ENCODE data around the gene BEND3.

The BEND3 gene

DNA sequence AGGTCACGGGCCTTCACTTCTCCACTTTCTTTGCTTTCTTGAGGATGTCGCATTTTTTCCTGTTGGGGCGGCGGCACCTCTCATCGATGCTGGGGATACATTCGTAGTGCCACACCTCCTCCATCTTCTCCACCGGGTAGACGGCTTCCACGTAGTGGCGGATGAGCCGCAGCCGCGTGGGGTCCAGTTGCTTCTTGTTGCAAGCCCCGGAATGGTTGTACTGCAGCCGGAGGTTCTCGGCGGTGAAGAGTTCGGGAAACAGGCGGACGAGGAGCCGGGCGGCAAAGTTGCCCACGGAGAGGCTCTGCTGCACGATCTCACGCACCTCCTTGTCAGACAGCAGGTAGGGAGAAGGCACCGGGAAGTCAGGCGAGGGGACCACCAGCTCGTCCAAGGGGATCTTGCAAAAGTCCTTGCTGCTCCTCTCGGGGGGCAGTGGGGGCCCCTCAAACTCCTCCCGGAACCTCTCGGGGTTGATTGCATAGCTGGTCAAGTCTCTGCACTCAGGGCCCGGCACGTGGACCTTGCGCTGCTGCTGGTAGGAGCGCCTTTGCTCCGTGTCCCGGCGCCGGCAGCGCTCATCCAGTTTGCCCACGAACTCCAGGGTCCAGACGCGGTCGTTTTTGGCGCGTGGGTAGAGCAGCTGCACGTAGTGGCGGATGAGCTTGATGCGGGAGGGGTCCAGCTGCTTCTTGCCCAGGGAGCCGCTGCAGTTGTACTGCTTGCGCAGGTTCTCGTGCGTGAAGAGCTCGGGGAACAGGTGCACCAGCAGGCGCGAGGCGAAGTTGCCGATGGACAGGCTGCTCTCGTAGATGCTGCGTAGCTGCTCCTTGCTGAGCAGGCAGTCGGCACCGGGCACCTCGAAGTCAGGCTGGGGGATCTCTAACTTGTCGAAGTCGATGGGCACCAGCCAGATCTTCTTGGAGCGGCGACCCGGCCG lies 46.4 kb downstream of the BEND3 start:
- no peaks in the 10 kb centered on the region for H3K36me3 ChIP-seq
- no peaks in the 10 kb centered on the region for H3K27me3 ChIP-seq
- H3K4me1 ChIP-seq (ENCODE audit: control insufficient read depth in 1 of 2, insufficient read depth in 1 of 2, low read depth in 1 of 2, low read length in 1 of 2): peaks cover 7 to 13% of the 10 kb centered on the region in 2 experiments
- H3K27ac ChIP-seq: no peak overlapping the region
- H3K4me3 ChIP-seq (ENCODE audit: low read depth in 1 of 2, low read length in 1 of 2): no peak overlapping the region
- TF ChIP-seq, protein P1, sequence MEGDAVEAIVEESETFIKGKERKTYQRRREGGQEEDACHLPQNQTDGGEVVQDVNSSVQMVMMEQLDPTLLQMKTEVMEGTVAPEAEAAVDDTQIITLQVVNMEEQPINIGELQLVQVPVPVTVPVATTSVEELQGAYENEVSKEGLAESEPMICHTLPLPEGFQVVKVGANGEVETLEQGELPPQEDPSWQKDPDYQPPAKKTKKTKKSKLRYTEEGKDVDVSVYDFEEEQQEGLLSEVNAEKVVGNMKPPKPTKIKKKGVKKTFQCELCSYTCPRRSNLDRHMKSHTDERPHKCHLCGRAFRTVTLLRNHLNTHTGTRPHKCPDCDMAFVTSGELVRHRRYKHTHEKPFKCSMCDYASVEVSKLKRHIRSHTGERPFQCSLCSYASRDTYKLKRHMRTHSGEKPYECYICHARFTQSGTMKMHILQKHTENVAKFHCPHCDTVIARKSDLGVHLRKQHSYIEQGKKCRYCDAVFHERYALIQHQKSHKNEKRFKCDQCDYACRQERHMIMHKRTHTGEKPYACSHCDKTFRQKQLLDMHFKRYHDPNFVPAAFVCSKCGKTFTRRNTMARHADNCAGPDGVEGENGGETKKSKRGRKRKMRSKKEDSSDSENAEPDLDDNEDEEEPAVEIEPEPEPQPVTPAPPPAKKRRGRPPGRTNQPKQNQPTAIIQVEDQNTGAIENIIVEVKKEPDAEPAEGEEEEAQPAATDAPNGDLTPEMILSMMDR (IDR thresholded peaks at IDR 0.05): no peak
- no peaks in the 10 kb centered on the region for H3K9me3 ChIP-seq

DNA sequence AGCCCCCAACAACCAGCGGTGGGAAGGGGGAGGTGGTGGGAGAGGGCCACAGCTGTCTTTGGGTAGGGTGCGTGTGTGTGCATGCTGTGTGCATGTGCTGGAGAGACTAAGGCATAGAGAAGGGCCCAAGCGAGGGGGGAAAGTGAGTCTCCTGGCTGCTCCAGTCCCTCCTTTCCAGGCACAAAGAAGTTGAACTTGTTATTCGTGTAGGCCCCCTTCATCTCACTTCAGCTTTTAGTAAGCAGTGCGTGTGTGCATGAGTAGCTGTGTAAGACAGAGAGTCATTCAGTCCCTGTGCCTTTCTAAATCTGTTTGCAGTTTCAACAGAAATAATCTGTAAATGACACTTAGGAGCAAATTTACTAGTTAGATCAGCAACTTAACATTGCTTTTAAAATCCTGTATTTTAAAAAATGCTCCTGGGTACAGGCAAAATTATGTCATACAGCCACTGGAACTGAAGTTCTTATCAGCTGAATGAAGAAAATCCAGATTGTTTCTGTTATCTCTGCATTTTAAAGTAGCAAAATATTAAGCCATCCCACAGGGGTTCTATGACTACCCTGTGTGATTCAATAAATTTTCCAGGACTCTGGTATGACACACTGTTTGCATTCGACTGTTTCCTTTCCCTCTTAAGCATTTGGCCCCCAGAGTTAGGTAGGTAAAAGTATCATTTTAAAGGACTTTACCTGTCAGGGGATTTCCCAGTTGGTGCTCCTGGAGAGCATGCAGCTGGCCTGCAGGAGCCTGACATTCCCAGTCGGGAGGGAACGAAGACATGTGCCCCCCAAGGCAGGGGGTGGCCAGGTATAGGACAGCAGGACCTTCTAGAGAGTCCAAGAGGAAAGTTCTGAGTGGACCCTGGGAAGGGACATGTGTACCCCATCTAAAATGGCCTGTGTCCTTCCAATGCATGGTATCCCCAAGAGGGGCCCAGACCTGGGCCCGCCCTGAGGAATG lies 48.3 kb downstream of the BEND3 start:
- Histone ChIP-seq H3K4me3 (ENCODE audit: low read depth in 1 of 2, low read length in 1 of 2) (no peak overlapping the region), H3K27ac (no peak overlapping the region), H3K27me3 (peaks cover 14% of the 10 kb centered on the region), H3K9me3 (no peaks in the 10 kb centered on the region), H3K4me1 (ENCODE audit: control insufficient read depth in 1 of 2, insufficient read depth in 1 of 2, low read depth in 1 of 2, low read length in 1 of 2) (peaks cover 7 to 13% of the 10 kb centered on the region in 2 experiments), H3K36me3 (no peaks in the 10 kb centered on the region)
- TF ChIP-seq, protein P1 (IDR thresholded peaks at IDR 0.05): no peak

DNA sequence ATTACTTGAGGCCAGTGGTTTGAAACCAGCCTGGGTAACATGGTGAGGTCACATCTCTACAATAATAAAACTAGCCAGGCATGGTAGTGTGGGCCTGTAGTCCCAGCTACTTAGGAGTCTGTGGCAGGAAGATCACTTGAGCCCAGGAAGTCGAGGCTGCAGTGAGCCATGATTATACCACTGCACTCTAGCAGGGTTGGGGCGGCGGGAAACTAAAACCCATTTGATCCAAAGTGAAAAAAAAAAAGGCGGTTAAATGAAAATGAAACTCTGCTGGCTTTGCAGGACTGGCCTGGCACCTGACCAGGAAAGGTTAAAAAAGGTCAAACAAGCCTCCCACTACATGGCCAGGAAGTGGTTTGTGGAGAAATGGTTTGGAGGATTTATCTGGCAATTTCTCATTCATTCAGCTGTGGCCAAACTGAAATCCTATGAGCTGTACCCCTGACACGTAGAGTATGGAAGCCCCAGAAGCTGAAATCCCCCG lies 50.7 kb downstream of the BEND3 start:
- peaks cover 38% of the 10 kb centered on the region for H3K27me3 ChIP-seq
- TF ChIP-seq, protein P1 (IDR thresholded peaks at IDR 0.05): no peak
- peaks cover 9 to 22% of the 10 kb centered on the region in 2 experiments for H3K4me1 ChIP-seq (ENCODE audit: control insufficient read depth in 1 of 2, insufficient read depth in 1 of 2, low read depth in 1 of 2, low read length in 1 of 2)
- H3K27ac ChIP-seq: no peak overlapping the region
- no peak overlapping the region for H3K4me3 ChIP-seq (ENCODE audit: low read depth in 1 of 2, low read length in 1 of 2)
- no peaks in the 10 kb centered on the region for H3K36me3 ChIP-seq
- no peaks in the 10 kb centered on the region for H3K9me3 ChIP-seq

DNA sequence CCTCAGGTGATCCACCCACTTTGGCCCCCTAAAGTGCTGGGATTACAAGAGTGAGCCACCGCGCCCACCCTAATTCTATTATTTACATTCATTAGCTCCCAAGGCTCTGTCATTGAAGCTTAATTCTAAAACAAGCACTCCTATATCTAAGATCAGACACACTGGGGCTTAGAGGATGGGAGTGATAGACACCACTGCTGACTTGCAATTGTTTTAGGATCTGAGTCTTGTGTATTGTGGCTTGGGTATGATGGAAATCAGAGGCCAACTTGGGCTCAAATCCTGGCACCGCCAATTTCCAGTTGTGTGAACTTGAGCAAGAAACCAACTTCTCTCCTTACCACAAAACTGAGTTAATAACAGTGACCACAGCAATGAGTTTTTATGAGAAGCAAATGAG lies 52.6 kb downstream of the BEND3 start:
- peaks cover 9 to 22% of the 10 kb centered on the region in 2 experiments for H3K4me1 ChIP-seq (ENCODE audit: control insufficient read depth in 1 of 2, insufficient read depth in 1 of 2, low read depth in 1 of 2, low read length in 1 of 2)
- TF ChIP-seq, protein P1 (IDR thresholded peaks at IDR 0.05): no peak
- H3K27me3 ChIP-seq: peaks cover 45% of the 10 kb centered on the region
- no peaks in the 10 kb centered on the region for H3K36me3 ChIP-seq
- H3K27ac ChIP-seq: no peak overlapping the region
- no peaks in the 10 kb centered on the region for H3K9me3 ChIP-seq
- H3K4me3 ChIP-seq (ENCODE audit: low read depth in 1 of 2, low read length in 1 of 2): no peak overlapping the region
